ENCODE measurements around the gene NOLC1. TPM values are rescaled to one million over a fixed set of nuclear protein-coding genes. Genes with fewer than 3 reads are reported as not detected.

The NOLC1 gene
- polyA plus RNA-seq (2011; rRNA removed) (47.5 and 49.2 TPM in 2 replicates), polyA minus RNA-seq (2011; rRNA and poly(A)+ RNA removed) (12.9 and 19.3 TPM in 2 replicates)

- H3K36me3 ChIP-seq (ENCODE audit: control insufficient read depth, insufficient read depth, low read length): peaks cover 22% of the 10 kb centered on the region
- ChIA-PET CTCF (interaction anchor here (0.9 to 2.6 kb wide), 6 partner anchors 18 to 327 kb away, joined by 3 to 7 read pairs (median 3); partner anchors contain the start of gene PPRC1), POLR2A (no interaction called here)
- no peaks in the 10 kb centered on the region for H3K27me3 ChIP-seq (ENCODE audit: control insufficient read depth, insufficient read depth, low read length)
- peak within 1 kb of the TSS; percentile 77 for H3K4me3 ChIP-seq (ENCODE audit: low read depth, low read length)
- no peak for TF ChIP-seq CTCF (IDR thresholded peaks at IDR 0.05; ENCODE audit: insufficient read depth, low read depth, low read length)
- peak; percentile 95 for DNase-seq (ENCODE audit: low read depth)
Measured at GRCh38 chr10:102151774-102152544, at the start of gene NOLC1. Gene NOLC1, plus strand, starts transcription at chr10:102152389. Its CDS starts 22 bp downstream, at chr10:102152411.

DNA sequence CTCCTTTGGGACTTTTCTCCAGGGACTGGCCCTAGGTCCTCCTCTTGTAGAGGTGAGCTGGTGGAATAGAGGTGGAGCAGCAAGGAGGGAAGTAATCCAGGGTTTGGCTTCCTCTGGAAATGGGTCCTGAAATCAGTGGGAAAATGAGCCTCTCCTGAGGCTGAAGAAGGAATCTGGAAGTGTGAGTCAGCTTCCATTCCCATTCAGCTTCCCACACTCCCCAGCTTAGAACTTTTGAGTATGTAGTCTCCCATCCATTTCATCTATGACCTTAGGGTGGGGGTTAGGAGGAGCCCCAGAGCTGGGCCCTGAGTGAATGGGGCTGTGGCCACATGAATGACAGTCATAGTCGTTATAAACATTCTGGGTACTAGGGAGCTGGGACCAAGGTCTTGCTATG lies 49.8 kb upstream of the NOLC1 start:
- no peak for TF ChIP-seq CTCF (IDR thresholded peaks at IDR 0.05; ENCODE audit: insufficient read depth, low read depth, low read length)
- Histone ChIP-seq H3K27me3 (ENCODE audit: control insufficient read depth, insufficient read depth, low read length) (no peaks in the 10 kb centered on the region), H3K36me3 (ENCODE audit: control insufficient read depth, insufficient read depth, low read length) (peaks cover 19% of the 10 kb centered on the region), H3K4me3 (ENCODE audit: low read depth, low read length) (no peak overlapping the region)
- POLR2A ChIA-PET: interaction anchor here (0.9 kb wide), 1 partner anchor 12 kb away, joined by 3 read pairs; no protein-coding TSS in a partner anchor
- CTCF ChIA-PET: interaction anchor here (0.5 to 1.6 kb wide), 4 partner anchors 9 to 29 kb away, joined by 3 to 4 read pairs (median 4); no protein-coding TSS in a partner anchor
- DNase-seq (ENCODE audit: low read depth): no peak

- ChIA-PET POLR2A (interaction anchor here (0.5 kb wide), 1 partner anchor 50 kb away, joined by 3 read pairs; no protein-coding TSS in a partner anchor), CTCF (interaction anchor here (0.6 kb wide), 1 partner anchor 246 kb away, joined by 5 read pairs; no protein-coding TSS in a partner anchor)
- H3K36me3 ChIP-seq (ENCODE audit: control insufficient read depth, insufficient read depth, low read length): peaks cover 55% of the 10 kb centered on the region
- TF ChIP-seq CTCF (IDR thresholded peaks at IDR 0.05; ENCODE audit: insufficient read depth, low read depth, low read length): no peak
- H3K4me3 ChIP-seq (ENCODE audit: low read depth, low read length): no peak overlapping the region
- no peak for DNase-seq (ENCODE audit: low read depth)
- H3K27me3 ChIP-seq (ENCODE audit: control insufficient read depth, insufficient read depth, low read length): no peaks in the 10 kb centered on the region
Measured at GRCh38 chr10:102106998-102107397, 45.2 kb upstream of the NOLC1 start.

GRCh38 chr10:102109166-102110116 lies 42.7 kb upstream of the NOLC1 start:
- POLR2A ChIA-PET: no interaction called here
- CTCF ChIA-PET: no interaction called here
- TF ChIP-seq CTCF (IDR thresholded peaks at IDR 0.05; ENCODE audit: insufficient read depth, low read depth, low read length): no peak
- Histone ChIP-seq H3K27me3 (ENCODE audit: control insufficient read depth, insufficient read depth, low read length) (no peaks in the 10 kb centered on the region), H3K4me3 (ENCODE audit: low read depth, low read length) (no peak overlapping the region), H3K36me3 (ENCODE audit: control insufficient read depth, insufficient read depth, low read length) (peaks cover 53% of the 10 kb centered on the region)
- no peak for DNase-seq (ENCODE audit: low read depth)

Data from BJ (cell line).